Gastroesophageal sphincter (tissue), 3 donors: ENCODE measurements around the gene POU2F1.

ENCODE experiments used
- EP300 ChIP-seq: sonication (generic); formaldehyde crosslinking; IDR thresholded peaks from one replicate; pipeline ENCODE4 v1.6.1; 2017; ENCODE audit warnings: antibody characterized with exemption, mild to moderate bottlenecking
- POLR2A ChIP-seq, 2 donors: fragments of 450-650 bp; IDR thresholded peaks; one replicate each; pipeline ENCODE4 v1.6.1; 2017; ENCODE audit warnings: antibody characterized with exemption in 2 of 2, mild to moderate bottlenecking in 2 of 2, moderate library complexity in 1 of 2
- TF ChIP-seq, protein P1 (sequence below), 4 experiments: fragments of 200-600 bp in 2 of 4; fragments of 450-650 bp in 2 of 4; sonication (generic) in 1 of 4; IDR thresholded peaks; one replicate each; pipeline ENCODE4 v1.5.1; 2017 to 2019; ENCODE audit warnings: antibody characterized with exemption in 4 of 4, mild to moderate bottlenecking in 2 of 4, moderate library complexity in 2 of 4

DNA sequence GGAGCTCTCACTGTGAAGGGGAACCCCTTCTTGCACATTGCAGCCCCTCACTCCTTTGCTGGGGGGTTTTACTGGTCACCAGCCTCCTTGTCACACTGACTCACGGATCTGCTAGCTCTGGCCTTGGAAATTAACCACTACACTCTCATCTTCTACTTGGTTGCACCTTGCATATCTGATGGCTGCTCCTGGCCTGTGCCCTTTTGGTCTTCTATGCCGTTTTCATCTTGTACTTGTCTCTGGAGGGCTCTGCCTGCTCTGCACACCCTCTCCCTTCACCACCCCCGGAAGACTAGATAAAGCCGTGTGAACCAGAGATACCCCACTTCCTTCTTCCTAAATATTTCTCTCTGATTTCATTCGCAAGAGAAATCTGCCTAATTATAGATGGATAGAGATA is 253.1 kb downstream of the POU2F1 start:
- TF ChIP-seq, protein P1, sequence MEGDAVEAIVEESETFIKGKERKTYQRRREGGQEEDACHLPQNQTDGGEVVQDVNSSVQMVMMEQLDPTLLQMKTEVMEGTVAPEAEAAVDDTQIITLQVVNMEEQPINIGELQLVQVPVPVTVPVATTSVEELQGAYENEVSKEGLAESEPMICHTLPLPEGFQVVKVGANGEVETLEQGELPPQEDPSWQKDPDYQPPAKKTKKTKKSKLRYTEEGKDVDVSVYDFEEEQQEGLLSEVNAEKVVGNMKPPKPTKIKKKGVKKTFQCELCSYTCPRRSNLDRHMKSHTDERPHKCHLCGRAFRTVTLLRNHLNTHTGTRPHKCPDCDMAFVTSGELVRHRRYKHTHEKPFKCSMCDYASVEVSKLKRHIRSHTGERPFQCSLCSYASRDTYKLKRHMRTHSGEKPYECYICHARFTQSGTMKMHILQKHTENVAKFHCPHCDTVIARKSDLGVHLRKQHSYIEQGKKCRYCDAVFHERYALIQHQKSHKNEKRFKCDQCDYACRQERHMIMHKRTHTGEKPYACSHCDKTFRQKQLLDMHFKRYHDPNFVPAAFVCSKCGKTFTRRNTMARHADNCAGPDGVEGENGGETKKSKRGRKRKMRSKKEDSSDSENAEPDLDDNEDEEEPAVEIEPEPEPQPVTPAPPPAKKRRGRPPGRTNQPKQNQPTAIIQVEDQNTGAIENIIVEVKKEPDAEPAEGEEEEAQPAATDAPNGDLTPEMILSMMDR (IDR thresholded peaks at IDR 0.05), result no peak
- TF ChIP-seq EP300 (no peak), POLR2A (IDR thresholded peaks at IDR 0.05) (no peak)
